HepG2 (cell line): Measurements from ENCODE around the gene SLC25A15. TPM values are rescaled to one million over a fixed set of nuclear protein-coding genes. Genes with fewer than 3 reads are reported as not detected.

Source experiments
- AHDC1 ChIP-seq: sonication (generic); formaldehyde crosslinking; IDR thresholded peaks from 2 replicates; pipeline ENCODE4 v1.5.1; 2020; ENCODE audit warnings: mild to moderate bottlenecking, missing genetic modification reagents, borderline replicate concordance
- ATF7-NPFF ChIP-seq: sonication (generic); formaldehyde crosslinking; IDR thresholded peaks from 2 replicates; pipeline ENCODE4 v1.8.1; 2023; ENCODE audit warnings: mild to moderate bottlenecking, low read depth, missing genetic modification reagents, moderate library complexity
- BORCS8-MEF2B ChIP-seq: sonication (generic); formaldehyde crosslinking; IDR thresholded peaks from 2 replicates; pipeline ENCODE4 v1.8.0; 2022; ENCODE audit warnings: mild to moderate bottlenecking, missing genetic modification reagents
- BRF2 ChIP-seq: sonication (generic); formaldehyde crosslinking; IDR thresholded peaks from 2 replicates; pipeline ENCODE4 v1.8.1; 2022; ENCODE audit warnings: mild to moderate bottlenecking, missing genetic modification reagents
- HES4 ChIP-seq: sonication (generic); formaldehyde crosslinking; IDR thresholded peaks from 2 replicates; pipeline ENCODE4 v1.9.0; 2021; ENCODE audit warnings: mild to moderate bottlenecking, missing genetic modification reagents, borderline replicate concordance
- JARID2 ChIP-seq: sonication (generic); formaldehyde crosslinking; IDR thresholded peaks from 2 replicates; pipeline ENCODE4 v1.8.1; 2023; ENCODE audit warnings: missing genetic modification reagents, inconsistent platforms; ENCODE audit not compliant: insufficient replicate concordance
- JUND ChIP-seq: sonication (generic); formaldehyde crosslinking; IDR thresholded peaks from 2 replicates; pipeline ENCODE4 v1.8.0; 2022; ENCODE audit warnings: mild to moderate bottlenecking, missing genetic modification reagents
- MAZ ChIP-seq, 2 experiments: sonication (generic) in 1 of 2; formaldehyde crosslinking in 1 of 2; IDR thresholded peaks; 2 replicates each; pipeline versions ENCODE4 v1.5.0 to v1.6.1; 2012 to 2020; ENCODE audit warnings: low read depth in 2 of 2, mild to moderate bottlenecking in 2 of 2, borderline replicate concordance in 1 of 2, improper control_type of control experiment in 1 of 2, low read length in 1 of 2, missing genetic modification reagents in 1 of 2, moderate library complexity in 1 of 2
- NAIF1 ChIP-seq: sonication (generic); formaldehyde crosslinking; IDR thresholded peaks from 2 replicates; pipeline ENCODE4 v1.5.0; 2020; ENCODE audit warnings: mild to moderate bottlenecking, missing genetic modification reagents, borderline replicate concordance
- NRL ChIP-seq: sonication (generic); formaldehyde crosslinking; IDR thresholded peaks from 2 replicates; pipeline ENCODE4 v1.5.0; 2020; ENCODE audit warnings: missing genetic modification reagents, mild to moderate bottlenecking, moderate library complexity, borderline replicate concordance
- PHF21A ChIP-seq: sonication (generic); formaldehyde crosslinking; IDR thresholded peaks from 2 replicates; pipeline ENCODE4 v1.5.0; 2020; ENCODE audit warnings: mild to moderate bottlenecking, missing genetic modification reagents
- SP1 ChIP-seq, 2 experiments: fragments of 450-650 bp in 1 of 2; sonication (generic) in 1 of 2; formaldehyde crosslinking in 1 of 2; IDR thresholded peaks; 2 replicates each; pipeline versions ENCODE4 v1.4.0 to v1.6.1; 2016 to 2020; ENCODE audit warnings: missing genetic modification reagents in 1 of 2
- THYN1 ChIP-seq: sonication (generic); formaldehyde crosslinking; IDR thresholded peaks from 2 replicates; pipeline ENCODE4 v1.8.1; 2023; ENCODE audit warnings: low read depth, mild to moderate bottlenecking, moderate library complexity, missing genetic modification reagents, borderline replicate concordance
- TMF1 ChIP-seq: sonication (generic); formaldehyde crosslinking; IDR thresholded peaks from 2 replicates; pipeline ENCODE4 v1.8.1; 2022; ENCODE audit warnings: low read depth, missing genetic modification reagents
- TP53 ChIP-seq: sonication (generic); formaldehyde crosslinking; conservative IDR thresholded peaks from 2 replicates; pipeline ENCODE4 v1.4.0; 2020; ENCODE audit warnings: missing genetic modification reagents
- ZNF280B ChIP-seq: sonication (generic); formaldehyde crosslinking; IDR thresholded peaks from 2 replicates; pipeline ENCODE4 v1.5.0; 2020; ENCODE audit warnings: missing genetic modification reagents, mild to moderate bottlenecking, borderline replicate concordance
- ZNF335 ChIP-seq: sonication (generic); formaldehyde crosslinking; IDR thresholded peaks from 2 replicates; pipeline ENCODE4 v1.4.0; 2020; ENCODE audit warnings: missing genetic modification reagents
- ZNF773 ChIP-seq: sonication (generic); formaldehyde crosslinking; IDR thresholded peaks from 2 replicates; pipeline ENCODE4 v1.4.0; 2020; ENCODE audit warnings: missing genetic modification reagents, borderline replicate concordance
- ZNF841 ChIP-seq: sonication (generic); formaldehyde crosslinking; IDR thresholded peaks from 2 replicates; pipeline ENCODE4 v1.8.1; 2023; ENCODE audit warnings: missing genetic modification reagents, borderline replicate concordance
- polyA plus RNA-seq, 8 experiments: library from polyadenylated mRNA; depleted of rRNA in 3 of 8; stranded (reverse) in 7 of 8; unstranded in 1 of 8; fragments of >200 nt; fragmentation: Illumina TruSeq in 4 of 8; extraction: Trizol in 4 of 8; gene quantifications; 2 replicates each; pipeline versions ENCODE4 v1.2.1 to v1.2.3, GENCODE V29; 2011 to 2016; ENCODE audit warnings: low read depth in 4 of 8, missing spikeins in 1 of 8, mixed read lengths in 1 of 8; ENCODE audit not compliant: insufficient read depth in 1 of 8
- total RNA-seq, 5 experiments: library from RNA; depleted of rRNA; stranded (reverse); fragments of >200 nt; fragmentation: Illumina TruSeq; extraction: Trizol; gene quantifications; 2 replicates each; pipeline ENCODE4 v1.2.3, GENCODE V29; 2016; ENCODE audit warnings: low read depth in 1 of 5

Gene SLC25A15
- total and polyA plus RNA-seq, 2 of the 13 experiments (the other 11 are each of a cell fraction or from before 2014, with no cell fraction given) = 17.3 to 39.1 TPM

- TF ChIP-seq BRF2 = no peak; the same call in 1 of the 2 replicates
- TF ChIP-seq PHF21A (CRISPR knock-in tag) = peak; percentile 51; the same call in 1 of the 2 replicates
- TF ChIP-seq ATF7-NPFF (CRISPR knock-in tag) = peak; percentile 90
- TF ChIP-seq THYN1 (CRISPR knock-in tag) = no peak
- no peak for TF ChIP-seq AHDC1 (CRISPR knock-in tag)
- no peak for TF ChIP-seq ZNF335 (CRISPR knock-in tag)
- TF ChIP-seq HES4 (CRISPR knock-in tag) = peak; percentile 56; the same call in 1 of the 2 replicates
- TF ChIP-seq ZNF773 (CRISPR knock-in tag) = 0 out of 2 replicates have a peak, but pooled peaks have one; percentile 73
- TF ChIP-seq TP53 (CRISPR knock-in tag) = no peak
- peak; percentile 59 for TF ChIP-seq MAZ (IDR thresholded peaks at IDR 0.05; ENCODE audit: borderline replicate concordance, low read depth, low read length)
- TF ChIP-seq MAZ (CRISPR knock-in tag; IDR thresholded peaks at IDR 0.05; ENCODE audit: low read depth) = peak; percentile 94
- no peak for TF ChIP-seq JARID2 (CRISPR knock-in tag)
- TF ChIP-seq ZNF280B = no peak
- no peak for TF ChIP-seq ZNF841 (CRISPR knock-in tag)
- no peak for TF ChIP-seq JUND
- peak; percentile 90; the same call in 1 of the 2 replicates for TF ChIP-seq TMF1 (CRISPR knock-in tag)
- no peak; the same call in 1 of the 2 replicates for TF ChIP-seq BORCS8-MEF2B (CRISPR knock-in tag)
- no peak for TF ChIP-seq NRL
- no peak for TF ChIP-seq SP1 (IDR thresholded peaks at IDR 0.05)
- TF ChIP-seq SP1 (CRISPR knock-in tag; IDR thresholded peaks at IDR 0.05) = peak; percentile 27; the same call in 1 of the 2 replicates
- no peak for TF ChIP-seq NAIF1 (CRISPR knock-in tag)
Measured at GRCh38 chr13:40789275-40790153, at the start of gene SLC25A15 (continued).
